ENCODE results near the gene CIBAR2. TPM values are rescaled to one million over a fixed set of nuclear protein-coding genes. Genes with fewer than 3 reads are reported as not detected.
A peak's percentile ranks its signal among the peaks of the same experiment; 100 is the strongest.

CIBAR2 gene
- total RNA-seq, 4 donors from 2014 or later: not detected

DNA sequence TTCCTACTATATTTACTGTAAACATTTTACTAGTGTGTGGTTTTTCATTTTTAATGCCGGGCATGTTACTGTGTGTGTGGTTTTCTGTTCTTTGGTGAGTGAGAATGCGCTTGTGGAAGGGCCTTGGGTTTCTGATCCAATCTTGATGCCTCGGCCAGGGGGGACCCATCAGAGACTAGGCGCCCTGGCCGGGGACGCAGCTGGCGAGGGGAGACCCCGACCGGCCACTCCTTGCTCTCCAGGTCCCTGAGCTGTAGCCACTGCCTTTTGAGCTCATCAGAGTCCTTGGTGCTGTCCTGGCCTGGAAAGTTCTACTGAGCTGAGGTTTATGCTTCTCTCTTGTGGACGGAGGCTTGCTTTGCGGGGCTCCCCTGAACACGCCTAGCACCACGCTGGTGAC lies 47.2 kb downstream of the CIBAR2 start:
- peaks cover 0 to 5% of the 10 kb centered on the region in 2 donors for H3K36me3 ChIP-seq
- intact Hi-C loops (cut with DNase I): no loop called here
- TF ChIP-seq POLR2A (IDR thresholded peaks at IDR 0.05): no peak
- TF ChIP-seq, protein P1, sequence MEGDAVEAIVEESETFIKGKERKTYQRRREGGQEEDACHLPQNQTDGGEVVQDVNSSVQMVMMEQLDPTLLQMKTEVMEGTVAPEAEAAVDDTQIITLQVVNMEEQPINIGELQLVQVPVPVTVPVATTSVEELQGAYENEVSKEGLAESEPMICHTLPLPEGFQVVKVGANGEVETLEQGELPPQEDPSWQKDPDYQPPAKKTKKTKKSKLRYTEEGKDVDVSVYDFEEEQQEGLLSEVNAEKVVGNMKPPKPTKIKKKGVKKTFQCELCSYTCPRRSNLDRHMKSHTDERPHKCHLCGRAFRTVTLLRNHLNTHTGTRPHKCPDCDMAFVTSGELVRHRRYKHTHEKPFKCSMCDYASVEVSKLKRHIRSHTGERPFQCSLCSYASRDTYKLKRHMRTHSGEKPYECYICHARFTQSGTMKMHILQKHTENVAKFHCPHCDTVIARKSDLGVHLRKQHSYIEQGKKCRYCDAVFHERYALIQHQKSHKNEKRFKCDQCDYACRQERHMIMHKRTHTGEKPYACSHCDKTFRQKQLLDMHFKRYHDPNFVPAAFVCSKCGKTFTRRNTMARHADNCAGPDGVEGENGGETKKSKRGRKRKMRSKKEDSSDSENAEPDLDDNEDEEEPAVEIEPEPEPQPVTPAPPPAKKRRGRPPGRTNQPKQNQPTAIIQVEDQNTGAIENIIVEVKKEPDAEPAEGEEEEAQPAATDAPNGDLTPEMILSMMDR (IDR thresholded peaks at IDR 0.05): no peak
- no peaks in the 10 kb centered on the region for H3K27me3 ChIP-seq
- DNase-seq: no peak
- H3K4me3 ChIP-seq (replicated peaks in 1 of 3): no peak overlapping the region
- H3K4me1 ChIP-seq: no peaks in the 10 kb centered on the region
- H3K9me3 ChIP-seq: no peaks in the 10 kb centered on the region
- 92 to 95% methylated on average over 11 of the region's 13 CpGs for WGBS, 2 donors
- H3K27ac ChIP-seq: no peak overlapping the region

DNA sequence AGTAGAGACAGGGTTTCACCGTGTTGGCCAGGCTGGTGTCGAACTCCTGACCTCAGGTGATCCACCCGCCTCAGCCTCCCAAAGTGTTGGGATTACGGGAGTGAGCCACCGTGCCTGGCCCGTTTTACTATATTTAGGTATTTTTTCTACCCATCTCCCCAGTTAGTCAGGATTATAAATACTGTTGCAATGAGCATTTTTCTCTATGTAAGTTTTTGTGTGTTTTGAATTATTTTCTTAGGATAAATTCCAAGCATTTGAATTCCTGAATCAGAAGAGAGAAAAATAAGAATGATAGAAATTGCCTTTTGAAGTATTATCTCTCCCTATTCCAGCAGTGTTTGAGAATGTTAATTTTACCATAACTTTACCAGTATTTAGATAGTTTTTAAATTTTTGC lies 48.1 kb downstream of the CIBAR2 start:
- TF ChIP-seq, protein P1 (IDR thresholded peaks at IDR 0.05): no peak
- no peak for TF ChIP-seq POLR2A (IDR thresholded peaks at IDR 0.05)
- Histone ChIP-seq H3K36me3 (peaks cover 0 to 5% of the 10 kb centered on the region in 2 donors), H3K27me3 (no peaks in the 10 kb centered on the region), H3K4me1 (no peaks in the 10 kb centered on the region), H3K27ac (no peak overlapping the region), H3K9me3 (no peaks in the 10 kb centered on the region), H3K4me3 (replicated peaks in 1 of 3) (no peak overlapping the region)
- no peak for DNase-seq
- intact Hi-C loops (cut with DNase I): no loop called here
- 92% methylated on average over 6 of the region's 6 CpGs for WGBS, 2 donors

DNA sequence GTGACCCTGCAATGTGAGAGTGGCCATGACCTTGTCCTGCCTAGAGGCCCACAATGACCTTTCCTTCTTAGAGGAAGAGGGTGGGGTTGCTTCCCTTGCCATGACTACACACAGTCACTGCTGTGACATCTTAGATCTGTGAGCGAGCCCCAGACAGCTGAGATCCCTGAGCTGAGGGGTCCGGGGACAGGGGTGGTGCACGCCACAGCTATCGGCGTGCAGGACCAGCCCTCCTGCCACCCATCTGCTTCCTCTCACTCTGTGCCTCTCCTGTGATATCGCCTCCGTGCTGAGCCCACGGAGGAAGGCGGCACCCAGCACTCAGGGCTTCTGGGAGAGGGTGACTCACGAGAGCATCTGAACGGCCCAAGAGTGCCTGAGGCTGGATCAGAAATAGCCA lies 49.4 kb downstream of the CIBAR2 start:
- H3K4me1 ChIP-seq: peaks cover 3 to 6% of the 10 kb centered on the region in 2 donors
- no peak for DNase-seq
- 91 to 100% methylated on average over 8 to 10 of the region's 11 CpGs for WGBS, 2 donors
- intact Hi-C loops (cut with DNase I): no loop called here
- no peaks in the 10 kb centered on the region for H3K27me3 ChIP-seq
- H3K4me3 ChIP-seq (replicated peaks in 1 of 3): no peak overlapping the region
- no peaks in the 10 kb centered on the region for H3K9me3 ChIP-seq
- peaks cover 0 to 5% of the 10 kb centered on the region in 2 donors for H3K36me3 ChIP-seq
- TF ChIP-seq POLR2A (IDR thresholded peaks at IDR 0.05): no peak
- TF ChIP-seq, protein P1 (IDR thresholded peaks at IDR 0.05): no peak
- no peak overlapping the region for H3K27ac ChIP-seq

DNA sequence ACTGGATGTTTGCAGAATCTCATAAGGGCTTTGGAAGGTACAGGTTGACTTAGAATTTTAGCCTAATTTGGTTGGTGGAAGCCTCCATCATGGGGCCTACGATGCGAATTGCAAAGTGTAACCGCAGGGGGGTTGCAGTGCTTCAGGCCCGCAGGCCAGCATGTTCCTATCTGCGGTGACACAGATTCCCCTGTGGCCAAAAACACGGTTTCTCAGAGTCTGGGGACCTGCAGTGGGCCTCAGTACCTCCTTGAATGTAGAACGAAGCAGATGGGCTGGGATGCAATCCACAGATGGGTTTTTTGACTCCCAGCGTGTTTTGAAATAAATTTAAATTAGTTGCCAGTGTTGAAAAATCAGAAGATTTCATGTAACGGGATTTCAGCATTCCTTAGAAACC lies 49.9 kb downstream of the CIBAR2 start:
- Histone ChIP-seq H3K9me3 (no peaks in the 10 kb centered on the region), H3K4me1 (peaks cover 8 to 11% of the 10 kb centered on the region in 2 donors), H3K27me3 (no peaks in the 10 kb centered on the region), H3K27ac (no peak overlapping the region), H3K4me3 (replicated peaks in 1 of 3) (no peak overlapping the region), H3K36me3 (peaks cover 0 to 5% of the 10 kb centered on the region in 2 donors)
- 93 to 98% methylated on average over 9 of the region's 9 CpGs for WGBS, 2 donors
- intact Hi-C loops (cut with DNase I): no loop called here
- no peak for DNase-seq
- no peak for TF ChIP-seq POLR2A (IDR thresholded peaks at IDR 0.05)
- TF ChIP-seq, protein P1 (IDR thresholded peaks at IDR 0.05): no peak

DNA sequence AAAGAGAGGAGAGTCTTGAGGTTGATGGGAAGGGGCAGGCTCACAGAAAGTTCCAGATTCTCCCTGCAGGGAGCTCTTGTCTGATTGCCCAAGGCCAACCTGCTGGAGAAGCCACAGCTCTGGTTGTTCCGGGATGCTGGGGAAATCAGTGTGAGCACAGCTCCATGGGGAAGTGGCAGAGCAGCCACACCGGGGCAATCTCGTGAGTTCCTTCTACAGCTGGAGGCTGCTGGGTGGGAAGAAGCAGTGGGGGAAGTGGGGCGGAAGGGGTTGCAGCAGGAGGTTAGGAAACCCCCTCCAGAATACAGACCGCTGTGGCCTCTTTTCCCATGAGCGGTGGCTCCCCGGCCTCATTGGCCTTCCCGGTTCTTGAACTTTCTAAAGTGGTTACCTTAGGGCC lies 50.7 kb downstream of the CIBAR2 start:
- intact Hi-C loops (cut with DNase I): no loop called here
- H3K4me1 ChIP-seq: peaks cover 8 to 13% of the 10 kb centered on the region in 2 donors
- DNase-seq: peak in 1 of 2 donors; percentile 15
- no peaks in the 10 kb centered on the region for H3K27me3 ChIP-seq
- H3K36me3 ChIP-seq: no peaks in the 10 kb centered on the region
- no peak overlapping the region for H3K27ac ChIP-seq
- H3K4me3 ChIP-seq (replicated peaks in 1 of 3): no peak overlapping the region
- no peaks in the 10 kb centered on the region for H3K9me3 ChIP-seq
- no peak for TF ChIP-seq POLR2A (IDR thresholded peaks at IDR 0.05)
- TF ChIP-seq, protein P1 (IDR thresholded peaks at IDR 0.05): no peak
- 79 to 95% methylated on average over 8 of the region's 8 CpGs for WGBS, 2 donors
